CD4-positive, alpha-beta memory T cell (primary cell): ENCODE measurements around the gene MED27. TPM values are rescaled to one million over a fixed set of nuclear protein-coding genes. Genes with fewer than 3 reads are reported as not detected.
A peak's percentile ranks its signal among the peaks of the same experiment; 100 is the strongest.

Source experiments
- CTCF ChIA-PET: fragments of 350-600 bp; sonication (Branson Sonifier 250); formaldehyde crosslinking; loops from one replicate; lab custom pipeline; 2021; ENCODE audit warnings: inconsistent platforms; ENCODE audit not compliant: partially characterized antibody; lab: Charles Lee
- POLR2A ChIA-PET: fragments of 350-600 bp; sonication (Branson Sonifier 250); formaldehyde crosslinking; loops from one replicate; lab custom pipeline; 2021; ENCODE audit not compliant: partially characterized antibody; lab: Charles Lee
- DNase-seq, 5 donors: peaks; one replicate each; pipeline versions ENCODE4 v3.0.0 to v3.0.0-alpha.2; 2020 to 2022; ENCODE audit warnings: mixed read lengths in 1 of 5
- H3K27ac ChIP-seq: one replicate; pipeline ENCODE4 v1.7.0; 2013; ENCODE audit warnings: low read depth, low read length
- H3K27me3 ChIP-seq: 2 replicates; pipeline ENCODE4 v1.7.0; 2013; ENCODE audit warnings: mild to moderate bottlenecking, low read length, moderate library complexity; ENCODE audit not compliant: insufficient read depth
- H3K36me3 ChIP-seq: 2 replicates; pipeline ENCODE4 v1.7.0; 2013; ENCODE audit warnings: mild to moderate bottlenecking, low read length, moderate library complexity; ENCODE audit not compliant: insufficient read depth
- H3K4me1 ChIP-seq: 2 replicates; pipeline ENCODE4 v1.7.0; 2013; ENCODE audit warnings: mild to moderate bottlenecking, low read length, moderate library complexity; ENCODE audit not compliant: insufficient read depth
- H3K4me3 ChIP-seq, 2 donors: one replicate each; pipeline ENCODE4 v1.7.0; 2013; ENCODE audit warnings: low read length in 2 of 2, mild to moderate bottlenecking in 1 of 2
- H3K9me3 ChIP-seq, 2 donors: one replicate each; pipeline ENCODE4 v1.7.0; 2013; ENCODE audit warnings: low read length in 2 of 2, control low read depth in 1 of 2; ENCODE audit not compliant: control insufficient read depth in 1 of 2
- H3K27ac Mint-ChIP-seq, 7 donors: one replicate each; pipeline ENCODE4 v1.8.0; 2020 to 2021; ENCODE audit warnings: mixed read lengths in 7 of 7, mild to moderate bottlenecking in 6 of 7, inconsistent platforms in 3 of 7, moderate library complexity in 3 of 7
- H3K27me3 Mint-ChIP-seq, 2 donors: one replicate each; pipeline ENCODE4 v1.8.0; 2020 to 2021; ENCODE audit warnings: mixed read lengths in 2 of 2
- H3K36me3 Mint-ChIP-seq, 2 donors: one replicate each; pipeline ENCODE4 v1.8.0; 2020 to 2021; ENCODE audit warnings: mixed read lengths in 2 of 2, inconsistent platforms in 1 of 2, mild to moderate bottlenecking in 1 of 2
- H3K4me1 Mint-ChIP-seq, 4 donors: one replicate each; pipeline ENCODE4 v1.8.0; 2020 to 2021; ENCODE audit warnings: mixed read lengths in 4 of 4, mild to moderate bottlenecking in 1 of 4
- H3K4me3 Mint-ChIP-seq, 8 donors: one replicate each; pipeline ENCODE4 v1.8.0; 2020 to 2021; ENCODE audit warnings: mixed read lengths in 8 of 8, mild to moderate bottlenecking in 7 of 8, moderate library complexity in 6 of 8, inconsistent platforms in 3 of 8
- H3K9me3 Mint-ChIP-seq, 8 donors: one replicate each; pipeline ENCODE4 v1.8.0; 2020 to 2021; ENCODE audit warnings: mixed read lengths in 8 of 8, mild to moderate bottlenecking in 5 of 8, inconsistent platforms in 3 of 8, moderate library complexity in 1 of 8
- intact Hi-C: fragments of 100-400 bp; cut with micrococcal nuclease; formaldehyde crosslinking; loops from one replicate; pipeline ENCODE4 v1.15.1; 2023
- polyA plus RNA-seq, 2 donors: library from polyadenylated mRNA; unstranded; fragments of 300-500 nt; fragmentation: Illumina TruSeq; gene quantifications; one replicate each; pipeline ENCODE4 v1.2.3, GENCODE V29; 2021
- total RNA-seq, 2 experiments: library from RNA; stranded (reverse); gene quantifications; one replicate each; pipeline ENCODE4 v1.2.3, GENCODE V29; 2021

The MED27 gene
- total and polyA plus RNA-seq, 4 experiments from 2014 or later: 15.6 to 57.7 (median 29.3) TPM

GRCh38 chr9:132056717-132057560 lies 22.7 kb downstream of the MED27 start:
- ChIA-PET POLR2A (no interaction called here), CTCF (no interaction called here)
- H3K27me3 ChIP-seq: no peaks in the 10 kb centered on the region
- H3K4me3 ChIP-seq: no peak overlapping the region
- peaks cover 0 to 11% (median 6%) of the 10 kb centered on the region in 8 donors for H3K9me3 Mint-ChIP-seq
- peaks cover 28 to 37% of the 10 kb centered on the region in 2 donors for H3K36me3 Mint-ChIP-seq
- no peaks in the 10 kb centered on the region for H3K36me3 ChIP-seq
- no peak overlapping the region for H3K4me3 Mint-ChIP-seq
- H3K9me3 ChIP-seq: no peaks in the 10 kb centered on the region
- H3K27ac Mint-ChIP-seq: peak overlapping the region in 1 of 7 donors; percentile 32
- DNase-seq: no peak
- no peaks in the 10 kb centered on the region for H3K4me1 ChIP-seq
- no peaks in the 10 kb centered on the region for H3K27me3 Mint-ChIP-seq
- intact Hi-C loops: no loop called here
- peaks cover 10 to 38% (median 20%) of the 10 kb centered on the region in 4 donors for H3K4me1 Mint-ChIP-seq
- no peak overlapping the region for H3K27ac ChIP-seq

GRCh38 chr9:132055756-132056155 lies 23.9 kb downstream of the MED27 start:
- H3K27ac Mint-ChIP-seq: no peak overlapping the region
- no peak overlapping the region for H3K4me3 Mint-ChIP-seq
- Histone ChIP-seq H3K27ac (no peak overlapping the region), H3K9me3 (no peaks in the 10 kb centered on the region), H3K36me3 (no peaks in the 10 kb centered on the region), H3K27me3 (no peaks in the 10 kb centered on the region), H3K4me1 (no peaks in the 10 kb centered on the region), H3K4me3 (no peak overlapping the region)
- intact Hi-C loops: no loop called here
- H3K27me3 Mint-ChIP-seq: no peaks in the 10 kb centered on the region
- DNase-seq: no peak
- POLR2A ChIA-PET: no interaction called here
- H3K36me3 Mint-ChIP-seq: peaks cover 29 to 31% of the 10 kb centered on the region in 2 donors
- H3K4me1 Mint-ChIP-seq: peaks cover 10 to 44% (median 22%) of the 10 kb centered on the region in 4 donors
- CTCF ChIA-PET: no interaction called here
- peaks cover 0 to 11% (median 6%) of the 10 kb centered on the region in 8 donors for H3K9me3 Mint-ChIP-seq

GRCh38 chr9:132054024-132054423 lies 25.6 kb downstream of the MED27 start:
- CTCF ChIA-PET: no interaction called here
- Mint-ChIP-seq H3K9me3 (peaks cover 0 to 11% (median 6%) of the 10 kb centered on the region in 8 donors), H3K36me3 (peaks cover 16 to 26% of the 10 kb centered on the region in 2 donors), H3K4me1 (peaks cover 14 to 58% (median 29%) of the 10 kb centered on the region in 4 donors), H3K4me3 (no peak overlapping the region), H3K27me3 (no peaks in the 10 kb centered on the region), H3K27ac (no peak overlapping the region)
- Histone ChIP-seq H3K36me3 (no peaks in the 10 kb centered on the region), H3K9me3 (no peaks in the 10 kb centered on the region), H3K27ac (no peak overlapping the region), H3K27me3 (no peaks in the 10 kb centered on the region), H3K4me3 (no peak overlapping the region), H3K4me1 (no peaks in the 10 kb centered on the region)
- DNase-seq: no peak
- intact Hi-C loops: no loop called here
- POLR2A ChIA-PET: no interaction called here

GRCh38 chr9:132049900-132050299 lies 29.8 kb downstream of the MED27 start:
- Histone ChIP-seq H3K36me3 (no peaks in the 10 kb centered on the region), H3K4me3 (no peak overlapping the region), H3K4me1 (no peaks in the 10 kb centered on the region), H3K9me3 (no peaks in the 10 kb centered on the region), H3K27ac (no peak overlapping the region), H3K27me3 (no peaks in the 10 kb centered on the region)
- CTCF ChIA-PET: no interaction called here
- DNase-seq: no peak
- intact Hi-C loops: no loop called here
- no peaks in the 10 kb centered on the region for H3K27me3 Mint-ChIP-seq
- peak overlapping the region in 1 of 7 donors; percentile 5 for H3K27ac Mint-ChIP-seq
- H3K36me3 Mint-ChIP-seq: peaks cover 8 to 11% of the 10 kb centered on the region in 2 donors
- POLR2A ChIA-PET: no interaction called here
- peaks cover 17 to 46% (median 25%) of the 10 kb centered on the region in 4 donors for H3K4me1 Mint-ChIP-seq
- H3K9me3 Mint-ChIP-seq: no peaks in the 10 kb centered on the region
- H3K4me3 Mint-ChIP-seq: no peak overlapping the region

- ChIA-PET CTCF (no interaction called here), POLR2A (no interaction called here)
- Mint-ChIP-seq H3K4me1 (peaks cover 15 to 42% (median 24%) of the 10 kb centered on the region in 4 donors), H3K4me3 (no peak overlapping the region), H3K36me3 (peaks cover 10 to 14% of the 10 kb centered on the region in 2 donors), H3K27me3 (no peaks in the 10 kb centered on the region), H3K9me3 (no peaks in the 10 kb centered on the region), H3K27ac (no peak overlapping the region)
- no peak for DNase-seq
- intact Hi-C loops: no loop called here
- no peak overlapping the region for H3K27ac ChIP-seq
- H3K9me3 ChIP-seq: no peaks in the 10 kb centered on the region
- no peak overlapping the region for H3K4me3 ChIP-seq
- H3K4me1 ChIP-seq: no peaks in the 10 kb centered on the region
- H3K36me3 ChIP-seq: no peaks in the 10 kb centered on the region
- H3K27me3 ChIP-seq: no peaks in the 10 kb centered on the region
Measured at GRCh38 chr9:132049323-132049882, 30.3 kb downstream of the MED27 start.

- Histone ChIP-seq H3K9me3 (no peaks in the 10 kb centered on the region), H3K27ac (no peak overlapping the region), H3K36me3 (no peaks in the 10 kb centered on the region), H3K4me3 (no peak overlapping the region), H3K4me1 (no peaks in the 10 kb centered on the region), H3K27me3 (no peaks in the 10 kb centered on the region)
- ChIA-PET CTCF (no interaction called here), POLR2A (no interaction called here)
- Mint-ChIP-seq H3K27ac (no peak overlapping the region), H3K36me3 (peaks cover 8 to 15% of the 10 kb centered on the region in 2 donors), H3K27me3 (no peaks in the 10 kb centered on the region), H3K9me3 (no peaks in the 10 kb centered on the region), H3K4me1 (peaks cover 13 to 37% (median 24%) of the 10 kb centered on the region in 4 donors), H3K4me3 (no peak overlapping the region)
- intact Hi-C loops: no loop called here
- no peak for DNase-seq
Measured at GRCh38 chr9:132048201-132048600, 31.5 kb downstream of the MED27 start.

GRCh38 chr9:132046456-132046855 lies 33.2 kb downstream of the MED27 start:
- H3K4me1 Mint-ChIP-seq: peaks cover 14 to 29% (median 22%) of the 10 kb centered on the region in 4 donors
- peaks cover 0 to 2% (median 0%) of the 10 kb centered on the region in 8 donors for H3K9me3 Mint-ChIP-seq
- H3K36me3 ChIP-seq: no peaks in the 10 kb centered on the region
- H3K27ac ChIP-seq: no peak overlapping the region
- ChIA-PET CTCF (no interaction called here), POLR2A (no interaction called here)
- no peaks in the 10 kb centered on the region for H3K27me3 ChIP-seq
- no peaks in the 10 kb centered on the region for H3K27me3 Mint-ChIP-seq
- no peaks in the 10 kb centered on the region for H3K4me1 ChIP-seq
- H3K4me3 Mint-ChIP-seq: no peak overlapping the region
- no peak overlapping the region for H3K27ac Mint-ChIP-seq
- H3K36me3 Mint-ChIP-seq: peaks cover 15 to 22% of the 10 kb centered on the region in 2 donors
- H3K4me3 ChIP-seq: no peak overlapping the region
- no peaks in the 10 kb centered on the region for H3K9me3 ChIP-seq
- no peak for DNase-seq
- intact Hi-C loops: no loop called here
